GM12801 (cell line): ENCODE data around the gene GPR15.

Source experiments
- TF ChIP-seq, protein P1 (sequence below): IDR thresholded peaks from one replicate; pipeline ENCODE4 v1.5.1; 2011; ENCODE audit warnings: control low read depth; ENCODE audit not compliant: insufficient read length; ENCODE audit errors: extremely low read depth

GPR15 gene

DNA sequence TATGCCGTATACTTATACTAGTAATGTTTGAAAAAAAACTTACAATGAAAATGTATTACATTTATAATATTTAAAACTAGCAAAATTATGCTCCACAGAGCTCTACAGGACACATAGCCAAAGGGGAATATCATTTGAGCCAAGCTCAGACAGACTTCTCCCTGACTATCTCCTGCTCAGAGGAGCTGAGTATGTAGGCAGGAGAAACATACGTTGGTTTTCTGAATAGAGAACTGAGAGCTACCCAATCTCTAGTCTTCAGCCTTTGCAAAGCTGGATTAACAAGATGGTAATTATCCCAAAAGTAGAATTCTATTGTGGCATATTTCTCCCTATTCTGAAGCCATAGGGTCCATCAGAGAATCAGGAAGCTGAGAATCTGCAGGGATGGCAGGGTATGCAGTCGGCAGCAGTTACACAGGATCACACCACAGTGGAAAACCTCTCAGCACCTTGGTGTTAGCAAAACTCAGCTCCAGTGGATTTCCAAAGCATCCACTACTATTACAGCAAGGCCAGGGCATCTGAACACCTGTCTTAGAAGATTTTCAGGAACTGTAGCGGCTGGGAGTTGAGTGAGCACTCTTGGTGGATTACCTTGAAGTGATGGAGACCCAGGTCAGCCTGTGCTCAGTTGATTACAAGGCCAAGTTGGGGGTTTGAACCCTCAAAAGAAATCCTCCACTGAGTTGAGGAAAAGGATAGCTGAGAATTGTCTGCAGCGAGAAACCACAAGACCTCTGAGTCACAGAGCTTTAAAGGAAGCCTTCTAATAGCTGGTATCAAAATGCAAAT lies 30.1 kb downstream of the GPR15 start:
- TF ChIP-seq, protein P1, sequence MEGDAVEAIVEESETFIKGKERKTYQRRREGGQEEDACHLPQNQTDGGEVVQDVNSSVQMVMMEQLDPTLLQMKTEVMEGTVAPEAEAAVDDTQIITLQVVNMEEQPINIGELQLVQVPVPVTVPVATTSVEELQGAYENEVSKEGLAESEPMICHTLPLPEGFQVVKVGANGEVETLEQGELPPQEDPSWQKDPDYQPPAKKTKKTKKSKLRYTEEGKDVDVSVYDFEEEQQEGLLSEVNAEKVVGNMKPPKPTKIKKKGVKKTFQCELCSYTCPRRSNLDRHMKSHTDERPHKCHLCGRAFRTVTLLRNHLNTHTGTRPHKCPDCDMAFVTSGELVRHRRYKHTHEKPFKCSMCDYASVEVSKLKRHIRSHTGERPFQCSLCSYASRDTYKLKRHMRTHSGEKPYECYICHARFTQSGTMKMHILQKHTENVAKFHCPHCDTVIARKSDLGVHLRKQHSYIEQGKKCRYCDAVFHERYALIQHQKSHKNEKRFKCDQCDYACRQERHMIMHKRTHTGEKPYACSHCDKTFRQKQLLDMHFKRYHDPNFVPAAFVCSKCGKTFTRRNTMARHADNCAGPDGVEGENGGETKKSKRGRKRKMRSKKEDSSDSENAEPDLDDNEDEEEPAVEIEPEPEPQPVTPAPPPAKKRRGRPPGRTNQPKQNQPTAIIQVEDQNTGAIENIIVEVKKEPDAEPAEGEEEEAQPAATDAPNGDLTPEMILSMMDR: no peak

DNA sequence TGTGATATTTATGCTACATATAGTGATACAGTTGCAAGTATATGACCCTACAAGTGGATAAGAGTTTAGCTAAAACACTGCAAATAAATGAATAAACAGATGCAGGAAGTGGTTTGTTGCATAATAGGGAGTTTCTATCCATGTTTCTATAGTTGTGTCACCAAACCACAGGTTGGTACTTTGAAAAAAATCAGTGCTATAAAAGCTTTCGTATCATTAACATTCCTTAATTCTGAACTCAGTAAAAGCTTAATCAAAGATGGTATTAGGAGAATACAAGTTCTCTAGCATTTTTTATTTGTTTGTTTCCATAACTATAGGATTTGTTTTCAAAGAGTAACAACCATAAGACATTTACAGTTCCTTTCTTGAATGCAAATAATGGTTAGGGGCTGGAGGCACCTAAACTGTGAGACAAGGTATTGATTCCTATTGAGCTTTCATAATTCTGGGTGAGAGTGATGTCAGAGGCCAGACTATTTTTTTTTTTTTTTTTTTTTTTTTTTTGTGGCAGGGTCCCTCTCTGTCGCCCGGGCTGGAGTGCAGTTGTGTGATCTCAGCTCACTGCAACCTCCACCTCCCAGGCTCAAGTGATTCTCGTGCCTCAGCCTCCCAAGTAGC lies 32.0 kb downstream of the GPR15 start:
- TF ChIP-seq, protein P1: no peak

DNA sequence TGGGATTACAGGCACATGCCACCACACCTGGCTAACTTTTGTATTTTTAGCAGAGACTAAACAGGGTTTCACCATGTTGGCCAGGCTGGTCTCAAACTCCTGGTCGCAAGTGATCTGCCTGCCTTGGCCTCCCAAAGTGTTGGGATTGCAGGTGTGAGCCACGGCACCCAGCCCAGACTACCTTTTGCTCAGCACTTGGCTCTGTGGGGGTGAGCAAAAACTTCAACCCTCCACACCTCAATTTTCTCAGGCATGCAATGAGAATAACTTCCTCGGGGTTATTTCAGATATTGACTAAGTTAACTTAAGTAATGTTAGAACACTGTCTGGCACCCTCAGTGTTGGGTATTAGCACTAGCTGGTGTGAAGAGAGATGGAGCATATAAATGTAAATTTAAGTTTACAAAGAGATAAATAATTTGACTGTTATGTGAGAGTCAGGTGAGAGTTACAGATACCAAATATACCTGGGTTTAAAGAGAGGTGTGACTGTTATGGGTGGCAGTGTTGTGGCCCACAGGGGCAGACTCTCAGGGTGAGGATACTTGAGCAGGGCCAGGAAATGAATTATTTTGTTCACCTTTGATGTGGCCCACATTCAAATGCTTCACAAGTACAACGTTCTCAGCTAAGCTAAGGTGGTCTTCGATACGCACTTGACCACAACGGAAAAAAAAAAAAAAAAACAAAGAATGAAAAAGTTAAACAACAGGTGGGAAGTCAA lies 32.7 kb downstream of the GPR15 start:
- TF ChIP-seq, protein P1: no peak

DNA sequence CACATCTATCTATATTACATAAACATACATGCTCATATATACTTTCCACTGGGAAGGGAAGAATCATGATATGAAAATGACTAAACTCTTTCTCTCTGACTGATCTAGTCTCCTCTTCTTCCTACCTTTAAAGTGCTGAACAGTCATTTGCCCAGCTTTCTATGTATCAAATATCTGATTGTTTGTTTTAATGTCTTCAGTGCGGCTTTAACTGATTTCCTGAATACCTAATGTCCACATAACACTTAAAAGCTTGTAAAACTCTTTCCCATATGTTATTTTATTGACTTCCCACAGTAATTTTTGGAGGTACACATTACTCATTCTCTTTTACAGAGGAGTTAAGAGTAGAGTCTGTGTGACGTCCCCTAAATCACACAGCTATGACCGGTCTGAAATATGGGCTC lies 33.5 kb downstream of the GPR15 start:
- TF ChIP-seq, protein P1: no peak

DNA sequence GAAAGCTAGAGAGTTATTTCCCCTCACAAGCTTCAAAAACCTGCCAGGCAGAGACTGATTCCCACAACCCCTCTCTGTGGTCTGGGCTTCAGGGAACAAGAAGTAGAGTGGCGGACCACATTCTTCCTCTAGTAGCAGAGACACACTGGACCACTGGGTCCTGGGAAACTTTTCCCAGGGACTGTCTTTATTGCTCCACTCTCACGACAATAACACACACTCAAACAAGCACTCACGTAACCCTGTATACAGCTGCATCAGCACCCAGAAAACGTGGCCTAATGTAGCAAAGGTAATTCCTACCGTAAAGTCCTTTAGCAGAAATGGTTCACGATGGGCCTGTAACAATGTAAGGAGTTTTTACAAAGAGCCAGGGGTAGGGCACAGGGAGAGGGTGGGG lies 34.1 kb downstream of the GPR15 start:
- TF ChIP-seq, protein P1: no peak

DNA sequence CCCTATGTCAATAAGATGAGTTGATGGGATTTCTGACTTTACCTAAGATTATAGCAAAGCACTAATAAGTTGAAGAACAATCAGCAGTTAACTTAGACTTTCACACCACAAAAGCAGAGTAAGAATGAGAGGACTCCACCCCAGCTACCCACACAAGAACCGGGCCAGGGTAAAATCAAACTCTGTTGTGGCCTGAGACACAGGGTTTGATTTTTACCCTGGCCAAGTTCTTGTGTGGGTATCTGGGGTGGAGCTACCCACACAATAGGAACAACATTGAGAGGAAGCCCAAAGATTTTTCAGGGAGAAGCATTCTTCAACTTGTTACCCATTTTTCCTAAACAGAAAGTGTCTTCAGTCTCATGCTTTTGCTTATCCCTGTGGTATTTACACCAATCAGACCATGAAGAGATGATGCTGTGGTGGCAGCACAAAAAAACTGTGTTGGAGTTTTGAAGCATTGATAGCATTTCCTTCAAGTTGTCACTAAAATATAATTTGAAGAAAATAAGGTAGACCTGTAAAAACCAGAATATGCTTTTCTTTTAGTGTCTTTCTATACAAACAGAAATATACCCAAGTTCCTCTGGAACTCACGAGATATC lies 36.0 kb downstream of the GPR15 start:
- TF ChIP-seq, protein P1: no peak

DNA sequence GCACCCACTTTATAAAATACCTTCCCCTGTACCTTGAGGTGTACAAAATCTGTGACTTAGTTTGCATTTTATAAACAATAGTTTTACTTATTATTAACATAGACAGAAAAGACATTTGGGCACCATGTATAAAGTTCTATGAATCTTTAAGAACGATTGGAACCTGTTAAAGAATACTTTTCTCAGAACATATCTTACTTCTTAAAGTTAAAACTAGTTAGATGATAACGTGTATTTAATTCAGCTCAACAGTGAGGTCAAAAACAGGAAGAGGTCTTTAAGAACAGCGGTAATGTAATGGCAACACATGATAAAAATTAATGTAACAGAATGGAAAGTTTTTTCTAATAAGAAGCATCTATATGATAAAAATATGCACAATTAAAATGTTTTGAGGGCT lies 36.6 kb downstream of the GPR15 start:
- TF ChIP-seq, protein P1: no peak
